ENCODE results near the gene TP53TG5. TPM values are rescaled to one million over a fixed set of nuclear protein-coding genes. Genes with fewer than 3 reads are reported as not detected.

The TP53TG5 gene
- total RNA-seq, 1 donor from 2014 or later = not detected

- no peak overlapping the region for H3K27ac Mint-ChIP-seq (ENCODE audit: unreplicated experiment)
- H3K27me3 Mint-ChIP-seq (ENCODE audit: unreplicated experiment) = no peaks in the 10 kb centered on the region
- peaks cover 14% of the 10 kb centered on the region for H3K4me1 Mint-ChIP-seq (ENCODE audit: unreplicated experiment)
- H3K9me3 Mint-ChIP-seq (ENCODE audit: unreplicated experiment) = peaks cover 6% of the 10 kb centered on the region
- H3K36me3 Mint-ChIP-seq (ENCODE audit: unreplicated experiment) = no peaks in the 10 kb centered on the region
- DNase-seq (ENCODE audit: extremely low spot score, unreplicated experiment) = peak; percentile 8
- H3K4me3 Mint-ChIP-seq (ENCODE audit: unreplicated experiment) = peak overlapping the region; percentile 61
- TF ChIP-seq CTCF (IDR thresholded peaks at IDR 0.05) = no peak
Measured at GRCh38 chr20:45404438-45404837, 26.3 kb upstream of the TP53TG5 start.

- peaks cover 13% of the 10 kb centered on the region for H3K4me1 Mint-ChIP-seq (ENCODE audit: unreplicated experiment)
Measured at GRCh38 chr20:45402946-45403345, 24.8 kb upstream of the TP53TG5 start.

DNA sequence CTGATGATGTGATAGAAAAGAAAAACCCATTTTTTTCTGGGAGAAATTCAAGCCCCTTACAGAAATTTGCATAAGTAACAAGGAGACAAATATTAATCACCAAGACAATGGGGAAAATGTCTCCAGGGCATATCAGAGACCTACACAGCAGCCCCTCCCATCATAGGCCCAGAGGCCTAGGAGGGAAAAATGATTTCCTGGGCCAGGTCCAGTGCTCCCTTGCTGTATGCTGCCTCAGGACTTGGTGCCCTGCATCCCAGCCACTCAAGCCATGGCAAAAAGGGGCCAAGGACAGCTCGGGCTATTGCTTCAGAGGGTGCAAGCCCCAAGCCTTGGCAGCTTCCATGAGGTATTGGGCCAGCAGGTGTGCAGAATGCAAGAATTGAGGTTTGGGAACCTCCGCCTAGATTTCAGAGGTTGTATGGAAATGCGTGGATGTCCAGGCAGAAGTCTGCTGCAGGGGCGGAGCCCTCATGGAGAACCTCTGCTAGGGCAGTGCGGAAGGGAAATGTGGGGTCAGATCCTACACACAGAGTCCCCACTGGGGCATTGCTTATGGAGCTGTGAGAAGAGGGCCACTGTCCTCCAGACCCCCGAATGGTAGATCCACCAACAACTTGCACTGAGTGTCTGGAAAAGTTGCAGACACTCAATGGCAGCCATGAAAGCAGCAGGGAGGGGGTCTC lies 22.4 kb upstream of the TP53TG5 start:
- Mint-ChIP-seq H3K36me3 (ENCODE audit: unreplicated experiment) (peaks cover 5% of the 10 kb centered on the region), H3K4me1 (ENCODE audit: unreplicated experiment) (peaks cover 3% of the 10 kb centered on the region), H3K4me3 (ENCODE audit: unreplicated experiment) (no peak overlapping the region), H3K9me3 (ENCODE audit: unreplicated experiment) (peaks cover 17% of the 10 kb centered on the region), H3K27ac (ENCODE audit: unreplicated experiment) (no peak overlapping the region), H3K27me3 (ENCODE audit: unreplicated experiment) (no peaks in the 10 kb centered on the region)
- DNase-seq (ENCODE audit: extremely low spot score, unreplicated experiment) = peak; percentile 65
- no peak for TF ChIP-seq CTCF (IDR thresholded peaks at IDR 0.05)

More at GRCh38 chr20:45402946-45403345, 24.8 kb upstream of the TP53TG5 start:
- no peak for TF ChIP-seq CTCF (IDR thresholded peaks at IDR 0.05)
- Mint-ChIP-seq H3K9me3 (ENCODE audit: unreplicated experiment) (peaks cover 17% of the 10 kb centered on the region), H3K27ac (ENCODE audit: unreplicated experiment) (no peak overlapping the region), H3K4me3 (ENCODE audit: unreplicated experiment) (no peak overlapping the region), H3K27me3 (ENCODE audit: unreplicated experiment) (no peaks in the 10 kb centered on the region), H3K36me3 (ENCODE audit: unreplicated experiment) (peaks cover 3% of the 10 kb centered on the region)
- no peak for DNase-seq (ENCODE audit: extremely low spot score, unreplicated experiment)

DNA sequence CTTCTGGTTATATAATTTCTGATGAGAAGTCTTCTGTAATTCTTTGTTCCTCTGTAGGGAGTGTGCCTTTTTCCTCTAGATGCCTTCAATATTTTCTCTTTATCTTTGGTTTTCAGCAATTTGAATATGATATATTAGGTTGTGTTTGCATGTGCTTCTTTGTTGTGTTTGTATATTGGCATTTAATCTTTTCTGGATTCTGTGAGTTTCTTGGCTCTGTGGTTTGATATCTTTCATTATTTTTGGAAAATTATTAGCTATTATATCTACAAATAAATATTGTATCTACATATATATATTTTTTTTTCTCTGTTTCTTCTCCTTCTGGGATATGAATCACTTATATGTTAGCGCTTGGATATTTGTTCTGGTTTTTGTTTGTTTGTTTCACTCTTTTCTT lies 20.9 kb upstream of the TP53TG5 start:
- DNase-seq (ENCODE audit: extremely low spot score, unreplicated experiment) = no peak
- Mint-ChIP-seq H3K27ac (ENCODE audit: unreplicated experiment) (no peak overlapping the region), H3K27me3 (ENCODE audit: unreplicated experiment) (no peaks in the 10 kb centered on the region), H3K4me3 (ENCODE audit: unreplicated experiment) (no peak overlapping the region), H3K9me3 (ENCODE audit: unreplicated experiment) (peaks cover 17% of the 10 kb centered on the region), H3K36me3 (ENCODE audit: unreplicated experiment) (peaks cover 5% of the 10 kb centered on the region), H3K4me1 (ENCODE audit: unreplicated experiment) (no peaks in the 10 kb centered on the region)
- no peak for TF ChIP-seq CTCF (IDR thresholded peaks at IDR 0.05)

GRCh38 chr20:45395114-45395415 lies 16.9 kb upstream of the TP53TG5 start:
- H3K27me3 Mint-ChIP-seq (ENCODE audit: unreplicated experiment) = no peaks in the 10 kb centered on the region
- peaks cover 5% of the 10 kb centered on the region for H3K36me3 Mint-ChIP-seq (ENCODE audit: unreplicated experiment)
- no peaks in the 10 kb centered on the region for H3K4me1 Mint-ChIP-seq (ENCODE audit: unreplicated experiment)
- no peak overlapping the region for H3K4me3 Mint-ChIP-seq (ENCODE audit: unreplicated experiment)
- H3K27ac Mint-ChIP-seq (ENCODE audit: unreplicated experiment) = no peak overlapping the region
- peaks cover 16% of the 10 kb centered on the region for H3K9me3 Mint-ChIP-seq (ENCODE audit: unreplicated experiment)
- TF ChIP-seq CTCF (IDR thresholded peaks at IDR 0.05) = no peak
- DNase-seq (ENCODE audit: extremely low spot score, unreplicated experiment) = no peak

Measured in osteocyte (in vitro differentiated cells).